Right lobe of liver (tissue), 6 donors: ENCODE data around the gene CPA2. TPM values are rescaled to one million over a fixed set of nuclear protein-coding genes. Genes with fewer than 3 reads are reported as not detected.

Experiments
- ATAC-seq, 4 donors: fragments of 200-7000 bp; cut with Tn5 transposase; one replicate each; pipeline ENCODE4 v1.9.1; 2020; ENCODE audit warnings: mild to moderate bottlenecking in 4 of 4, moderate library complexity in 4 of 4
- DNase-seq, 3 donors: peaks; one replicate each; pipeline ENCODE4 v3.0.0-alpha.2; 2020
- H3K27ac ChIP-seq, 3 donors: fragments of 200-600 bp; one replicate each; pipeline ENCODE4 v1.8.0; 2022
- H3K27me3 ChIP-seq, 2 donors: fragments of 200-600 bp; one replicate each; pipeline ENCODE4 v1.8.0; 2022
- H3K36me3 ChIP-seq, 4 donors: fragments of 200-600 bp; sonication (generic) in 1 of 4; one replicate each; pipeline versions ENCODE4 v1.5.1 to v1.8.0; 2017 to 2022; ENCODE audit warnings: control low read depth in 1 of 4
- H3K4me1 ChIP-seq, 4 donors: fragments of 200-600 bp; sonication (generic) in 1 of 4; one replicate each; pipeline versions ENCODE4 v1.5.1 to v1.8.0; 2017 to 2022; ENCODE audit warnings: control low read depth in 1 of 4
- H3K4me3 ChIP-seq, 3 donors: fragments of 200-600 bp; one replicate each; pipeline ENCODE4 v1.8.0; 2022
- H3K9me3 ChIP-seq, 4 donors: fragments of 200-600 bp; sonication (generic) in 1 of 4; one replicate each; pipeline versions ENCODE4 v1.5.1 to v1.8.0; 2017 to 2022; ENCODE audit warnings: control low read depth in 1 of 4
- POLR2A ChIP-seq: fragments of 450-650 bp; IDR thresholded peaks from one replicate; pipeline ENCODE4 v1.6.1; 2017; ENCODE audit warnings: antibody characterized with exemption, mild to moderate bottlenecking
- WGBS: methylation state at CpG from one replicate; pipeline ENCODE4 v1.1.6; 2018; ENCODE audit warnings: low coverage, low lambda C conversion rate; ENCODE audit not compliant: insufficient coverage; ENCODE audit errors: missing lambda C conversion rate; 5-methylcytosine and 5-hydroxymethylcytosine counted together
- intact Hi-C, 2 donors: fragments of 100-400 bp; cut with DNase I; formaldehyde crosslinking; loops; one replicate each; pipeline versions ENCODE4 v1.11.2 to v1.14.1; 2022
- total RNA-seq, 6 experiments: library from RNA; depleted of rRNA in 2 of 6; stranded (reverse); fragments of >200 nt in 2 of 6; fragmentation: NEBNext Ultra II Directional in 3 of 6; extraction: Animal tissue kit (Norgen Biotek cat#: 25700) in 3 of 6; gene quantifications; one replicate each; pipeline versions ENCODE4 v1.1.0 to v1.2.4, GENCODE V29; 2016 to 2023
- TF ChIP-seq, protein P1 (sequence below), 4 donors: fragments of 200-600 bp in 3 of 4; fragments of 450-650 bp in 1 of 4; IDR thresholded peaks; one replicate each; pipeline versions ENCODE4 v1.5.1 to v1.8.0; 2016 to 2022; ENCODE audit warnings: antibody characterized with exemption in 4 of 4, mild to moderate bottlenecking in 2 of 4
- donor health status: DM: no; HTN: yes; CAD: no.
- donor health status: DM: no; HTN: no; CAD: no.
- donor health status: DM: no; HTN: no; CAD: no.
- donor health status: DM: no; HTN: yes; CAD: no.
- donor health status: DM: no; HTN: yes; CAD: no.

Gene CPA2
- total RNA-seq, 6 experiments from 2014 or later: not detected

DNA sequence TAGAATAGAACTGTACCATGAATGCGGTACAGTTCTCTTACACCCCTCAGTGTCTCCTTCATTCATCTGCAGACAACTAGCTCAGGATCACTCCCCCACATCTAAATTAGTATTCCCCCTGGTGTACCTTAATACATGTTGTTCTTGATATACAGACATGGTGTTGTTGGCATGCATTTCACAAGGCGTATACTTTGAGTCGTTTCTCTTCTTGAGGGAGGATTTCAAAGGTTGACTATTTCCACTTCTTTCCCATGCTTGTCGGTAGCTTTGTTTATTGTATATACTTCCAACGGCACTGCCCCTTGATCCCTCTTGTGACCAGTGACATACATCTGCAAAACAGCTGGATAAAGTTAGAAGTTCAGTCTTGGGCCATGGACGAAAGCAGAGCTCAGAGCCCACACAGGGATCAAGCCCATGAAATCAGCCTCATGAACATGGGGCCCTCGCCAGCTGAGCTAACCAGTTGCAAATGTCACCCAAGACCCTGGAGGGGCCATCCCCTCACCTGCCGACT, 34.9 kb downstream of the CPA2 start:
- no peak for DNase-seq
- H3K4me1 ChIP-seq: no peaks in the 10 kb centered on the region
- intact Hi-C loops: no loop called here
- H3K27ac ChIP-seq: no peak overlapping the region
- no peaks in the 10 kb centered on the region for H3K27me3 ChIP-seq
- no peak for ATAC-seq
- no peaks in the 10 kb centered on the region for H3K9me3 ChIP-seq
- 67% methylated on average over 7 of the region's 8 CpGs for WGBS
- H3K4me3 ChIP-seq: no peak overlapping the region
- H3K36me3 ChIP-seq: no peaks in the 10 kb centered on the region
- TF ChIP-seq POLR2A: no peak
- TF ChIP-seq, protein P1, sequence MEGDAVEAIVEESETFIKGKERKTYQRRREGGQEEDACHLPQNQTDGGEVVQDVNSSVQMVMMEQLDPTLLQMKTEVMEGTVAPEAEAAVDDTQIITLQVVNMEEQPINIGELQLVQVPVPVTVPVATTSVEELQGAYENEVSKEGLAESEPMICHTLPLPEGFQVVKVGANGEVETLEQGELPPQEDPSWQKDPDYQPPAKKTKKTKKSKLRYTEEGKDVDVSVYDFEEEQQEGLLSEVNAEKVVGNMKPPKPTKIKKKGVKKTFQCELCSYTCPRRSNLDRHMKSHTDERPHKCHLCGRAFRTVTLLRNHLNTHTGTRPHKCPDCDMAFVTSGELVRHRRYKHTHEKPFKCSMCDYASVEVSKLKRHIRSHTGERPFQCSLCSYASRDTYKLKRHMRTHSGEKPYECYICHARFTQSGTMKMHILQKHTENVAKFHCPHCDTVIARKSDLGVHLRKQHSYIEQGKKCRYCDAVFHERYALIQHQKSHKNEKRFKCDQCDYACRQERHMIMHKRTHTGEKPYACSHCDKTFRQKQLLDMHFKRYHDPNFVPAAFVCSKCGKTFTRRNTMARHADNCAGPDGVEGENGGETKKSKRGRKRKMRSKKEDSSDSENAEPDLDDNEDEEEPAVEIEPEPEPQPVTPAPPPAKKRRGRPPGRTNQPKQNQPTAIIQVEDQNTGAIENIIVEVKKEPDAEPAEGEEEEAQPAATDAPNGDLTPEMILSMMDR (IDR thresholded peaks at IDR 0.05): no peak

DNA sequence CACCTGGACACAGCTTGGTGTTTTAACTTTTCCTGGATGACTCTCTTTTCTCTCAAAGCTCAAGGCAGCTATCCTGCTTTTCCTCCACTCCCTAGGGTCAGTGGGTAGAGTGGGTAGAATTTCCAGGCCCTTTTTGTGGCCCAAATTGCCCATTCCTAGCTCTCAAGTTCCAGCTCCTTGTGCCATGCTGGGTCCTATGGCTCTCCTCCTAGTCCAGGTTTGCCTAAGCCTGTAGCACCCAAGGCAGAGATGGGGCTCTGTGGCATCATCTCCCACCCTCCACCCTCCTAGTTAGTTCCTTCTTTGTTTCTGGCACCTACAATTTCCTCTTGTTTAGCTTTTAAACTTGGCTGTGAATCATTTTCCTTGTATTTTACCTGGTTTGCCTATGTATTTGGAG, 36.0 kb downstream of the CPA2 start:
- TF ChIP-seq, protein P1 (IDR thresholded peaks at IDR 0.05): no peak
- no peak for TF ChIP-seq POLR2A
- Histone ChIP-seq H3K4me3 (no peak overlapping the region), H3K4me1 (no peaks in the 10 kb centered on the region), H3K27ac (no peak overlapping the region), H3K36me3 (no peaks in the 10 kb centered on the region), H3K9me3 (no peaks in the 10 kb centered on the region), H3K27me3 (no peaks in the 10 kb centered on the region)
- intact Hi-C loops: no loop called here
- ATAC-seq: no peak
- DNase-seq: no peak

DNA sequence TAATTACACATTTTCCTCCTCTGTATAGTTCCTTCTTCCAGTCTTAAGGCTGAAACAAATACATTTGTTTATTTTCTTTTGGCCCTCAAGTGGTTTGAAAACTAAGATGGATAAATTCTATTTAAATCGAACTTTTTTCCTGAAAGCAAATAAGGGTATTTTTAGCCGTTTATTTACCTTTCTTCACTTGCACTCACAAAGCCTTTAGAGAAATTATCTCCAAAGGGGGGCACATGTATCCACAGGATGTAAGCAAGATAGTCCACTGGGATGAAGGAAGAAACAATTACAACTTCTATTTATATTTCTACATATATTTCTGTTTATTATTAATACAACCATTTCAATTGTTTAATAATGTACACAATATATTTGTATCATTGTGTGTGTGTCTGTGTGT, 36.5 kb downstream of the CPA2 start:
- intact Hi-C loops: no loop called here
- ATAC-seq: no peak
- H3K36me3 ChIP-seq: no peaks in the 10 kb centered on the region
- no peak overlapping the region for H3K27ac ChIP-seq
- DNase-seq: no peak
- H3K4me1 ChIP-seq: no peaks in the 10 kb centered on the region
- WGBS: 31% methylated on average over 2 of the region's 2 CpGs
- no peaks in the 10 kb centered on the region for H3K9me3 ChIP-seq
- no peak overlapping the region for H3K4me3 ChIP-seq
- no peak for TF ChIP-seq POLR2A
- TF ChIP-seq, protein P1 (IDR thresholded peaks at IDR 0.05): no peak
- no peaks in the 10 kb centered on the region for H3K27me3 ChIP-seq

DNA sequence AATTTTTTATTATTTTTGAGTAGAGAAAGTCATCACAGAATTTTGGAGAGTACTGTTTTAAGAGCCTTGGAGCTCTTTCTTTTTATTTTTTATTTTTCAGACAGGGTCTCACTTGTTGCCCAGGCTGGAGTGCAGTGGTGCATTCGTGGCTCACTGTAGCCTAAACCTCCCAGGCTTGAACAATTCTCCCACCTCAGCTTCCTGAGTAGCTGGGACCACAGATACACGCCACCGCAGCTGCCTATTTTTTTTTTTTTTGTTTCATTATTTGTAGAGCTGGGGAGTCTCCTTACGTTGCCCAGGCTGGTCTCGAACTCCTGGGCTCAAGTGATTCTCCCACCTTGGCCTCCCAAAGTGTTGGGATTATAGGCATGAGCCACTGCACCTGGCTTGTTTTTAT, 36.9 kb downstream of the CPA2 start:
- ATAC-seq: no peak
- H3K27me3 ChIP-seq: no peaks in the 10 kb centered on the region
- DNase-seq: no peak
- intact Hi-C loops: no loop called here
- H3K36me3 ChIP-seq: no peaks in the 10 kb centered on the region
- no peaks in the 10 kb centered on the region for H3K4me1 ChIP-seq
- WGBS: 38% methylated on average over 5 of the region's 5 CpGs
- TF ChIP-seq, protein P1 (IDR thresholded peaks at IDR 0.05): no peak
- no peak for TF ChIP-seq POLR2A
- H3K4me3 ChIP-seq: no peak overlapping the region
- H3K27ac ChIP-seq: no peak overlapping the region
- no peaks in the 10 kb centered on the region for H3K9me3 ChIP-seq

DNA sequence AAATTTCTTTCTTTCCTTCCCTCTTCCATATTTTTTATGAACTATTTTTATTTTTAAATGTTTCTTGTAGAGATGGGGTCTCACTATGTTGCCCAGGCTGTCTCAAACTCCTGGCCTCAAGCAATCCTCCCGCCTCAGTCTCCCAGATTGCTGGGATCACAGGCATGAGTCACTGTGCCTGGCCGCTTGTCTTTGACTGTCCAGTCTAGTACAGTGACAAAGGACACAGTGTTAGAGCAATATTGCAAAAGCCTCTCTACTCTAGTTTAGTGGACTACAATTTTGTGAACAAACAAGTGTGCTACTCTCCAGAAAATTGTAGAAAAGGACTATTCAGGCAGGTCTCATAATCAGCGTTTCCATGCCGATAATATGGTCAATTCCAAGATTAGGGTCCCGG, 37.3 kb downstream of the CPA2 start:
- Histone ChIP-seq H3K27ac (no peak overlapping the region), H3K4me3 (no peak overlapping the region), H3K9me3 (no peaks in the 10 kb centered on the region), H3K4me1 (no peaks in the 10 kb centered on the region), H3K27me3 (no peaks in the 10 kb centered on the region), H3K36me3 (no peaks in the 10 kb centered on the region)
- no peak for ATAC-seq
- no peak for DNase-seq
- intact Hi-C loops: no loop called here
- TF ChIP-seq, protein P1 (IDR thresholded peaks at IDR 0.05): no peak
- TF ChIP-seq POLR2A: no peak
- WGBS: 72% methylated on average over 5 of the region's 5 CpGs
